Spinal cord (tissue), 10 donors: ENCODE data around the gene CASK. TPM values are rescaled to one million over a fixed set of nuclear protein-coding genes. Genes with fewer than 3 reads are reported as not detected.

Experiments
- DNase-seq, 6 donors: peaks; one replicate each; pipeline versions ENCODE4 v3.0.0 to v3.0.0-alpha.2; 2013 to 2015; ENCODE audit warnings: low spot score in 6 of 6, low read depth in 4 of 6
- H3K27ac ChIP-seq: one replicate; pipeline ENCODE4 v1.5.1; 2013; ENCODE audit warnings: low read depth, low read length, control low read depth
- H3K27me3 ChIP-seq: one replicate; pipeline ENCODE4 v1.6.1; 2013; ENCODE audit warnings: low read length; ENCODE audit not compliant: control insufficient read depth, insufficient read depth
- H3K36me3 ChIP-seq: one replicate; pipeline ENCODE4 v1.6.1; 2013; ENCODE audit warnings: low read length; ENCODE audit not compliant: control insufficient read depth, insufficient read depth
- H3K4me1 ChIP-seq: one replicate; pipeline ENCODE4 v1.6.1; 2013; ENCODE audit warnings: low read length; ENCODE audit not compliant: control insufficient read depth, insufficient read depth
- H3K4me3 ChIP-seq: one replicate; pipeline ENCODE4 v1.5.1; 2013; ENCODE audit warnings: low read depth, low read length, control low read depth
- H3K9me3 ChIP-seq: one replicate; pipeline ENCODE4 v1.6.1; 2013; ENCODE audit warnings: low read length; ENCODE audit not compliant: control insufficient read depth, insufficient read depth
- WGBS: methylation state at CpG from one replicate; pipeline ENCODE4 v1.1.5; 2013; ENCODE audit warnings: missing lambda C conversion rate; ENCODE audit not compliant: insufficient coverage; 5-methylcytosine and 5-hydroxymethylcytosine counted together
- polyA plus RNA-seq, 2 donors: library from polyadenylated mRNA; unstranded; fragments of 120-200 nt; gene quantifications; one replicate each; pipeline ENCODE4 v1.2.1, GENCODE V29; 2013; ENCODE audit not compliant: insufficient read length in 2 of 2
- total RNA-seq, 2 donors: library from RNA; depleted of rRNA in 1 of 2; stranded (reverse); fragments of 120-200 nt in 1 of 2; fragments of >200 nt in 1 of 2; gene quantifications; one replicate each; pipeline versions ENCODE4 v1.2.3 to v1.2.4, GENCODE V29; 2013 to 2014
- donor health status: healthy.

Gene CASK
- total and polyA plus RNA-seq, 4 donors, result 45.0 to 91.1 (median 57.9) TPM

DNA sequence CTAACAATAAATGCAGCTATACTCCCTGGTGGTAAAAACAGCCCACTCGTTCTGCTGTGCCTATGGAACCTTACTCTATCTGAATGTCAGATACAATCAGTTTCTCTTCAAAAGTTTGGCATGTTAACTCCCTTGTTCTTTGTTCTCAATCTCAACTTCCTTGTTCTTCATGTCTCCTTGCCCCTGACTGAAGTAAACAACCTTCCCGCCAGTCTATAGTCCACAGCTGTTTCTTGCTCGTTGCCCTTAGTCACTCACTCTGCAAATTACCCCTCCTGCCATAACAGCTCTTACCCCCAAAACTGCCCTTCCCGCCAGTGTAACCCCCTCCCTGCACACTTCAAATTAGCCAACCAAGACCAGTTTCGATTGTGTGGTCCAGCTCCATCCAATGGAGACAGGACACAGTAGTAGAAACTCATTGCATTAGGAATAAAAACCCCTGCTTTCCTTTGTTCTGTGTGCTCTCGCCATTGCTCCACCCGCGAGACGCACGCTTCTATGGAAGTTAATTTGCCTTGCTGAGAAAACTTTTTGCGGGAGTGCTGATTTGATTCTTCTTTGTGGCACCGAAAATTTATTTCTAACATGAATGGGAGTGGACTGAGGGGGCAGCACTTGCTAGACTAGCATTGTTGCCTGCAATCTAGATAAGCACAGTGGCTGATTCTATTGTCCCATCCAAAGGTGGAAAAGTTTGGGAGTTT is 206.4 kb downstream of the CASK start:
- Histone ChIP-seq H3K27me3 (peaks cover 2% of the 10 kb centered on the region), H3K9me3 (no peaks in the 10 kb centered on the region), H3K27ac (no peak overlapping the region), H3K4me1 (no peaks in the 10 kb centered on the region), H3K4me3 (no peak overlapping the region), H3K36me3 (no peaks in the 10 kb centered on the region)
- no peak for DNase-seq
- WGBS, result 78% methylated on average over 12 of the region's 12 CpGs

DNA sequence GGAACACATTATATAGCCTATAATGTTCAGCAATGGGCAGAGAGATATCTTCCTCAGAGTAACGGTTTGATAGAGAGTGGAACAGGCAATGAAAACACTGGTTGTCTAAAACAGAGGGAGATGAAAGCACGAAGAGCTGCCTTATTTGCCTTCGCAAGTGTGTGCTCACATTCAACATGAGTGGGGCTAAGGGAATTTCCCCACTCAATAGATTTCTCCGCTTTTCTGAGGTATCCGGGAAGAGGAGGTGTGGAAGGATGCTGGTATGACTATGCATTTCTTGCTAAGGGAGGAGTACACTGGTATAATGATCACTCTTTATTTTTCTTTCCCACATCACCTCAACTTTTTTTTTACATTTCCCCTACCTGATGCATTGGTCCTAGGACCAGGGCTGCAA is 207.1 kb downstream of the CASK start:
- Histone ChIP-seq H3K4me3 (no peak overlapping the region), H3K27me3 (peaks cover 2% of the 10 kb centered on the region), H3K9me3 (no peaks in the 10 kb centered on the region), H3K36me3 (no peaks in the 10 kb centered on the region), H3K4me1 (no peaks in the 10 kb centered on the region), H3K27ac (no peak overlapping the region)
- no peak for DNase-seq
- WGBS, result 74% methylated on average over 3 of the region's 5 CpGs

DNA sequence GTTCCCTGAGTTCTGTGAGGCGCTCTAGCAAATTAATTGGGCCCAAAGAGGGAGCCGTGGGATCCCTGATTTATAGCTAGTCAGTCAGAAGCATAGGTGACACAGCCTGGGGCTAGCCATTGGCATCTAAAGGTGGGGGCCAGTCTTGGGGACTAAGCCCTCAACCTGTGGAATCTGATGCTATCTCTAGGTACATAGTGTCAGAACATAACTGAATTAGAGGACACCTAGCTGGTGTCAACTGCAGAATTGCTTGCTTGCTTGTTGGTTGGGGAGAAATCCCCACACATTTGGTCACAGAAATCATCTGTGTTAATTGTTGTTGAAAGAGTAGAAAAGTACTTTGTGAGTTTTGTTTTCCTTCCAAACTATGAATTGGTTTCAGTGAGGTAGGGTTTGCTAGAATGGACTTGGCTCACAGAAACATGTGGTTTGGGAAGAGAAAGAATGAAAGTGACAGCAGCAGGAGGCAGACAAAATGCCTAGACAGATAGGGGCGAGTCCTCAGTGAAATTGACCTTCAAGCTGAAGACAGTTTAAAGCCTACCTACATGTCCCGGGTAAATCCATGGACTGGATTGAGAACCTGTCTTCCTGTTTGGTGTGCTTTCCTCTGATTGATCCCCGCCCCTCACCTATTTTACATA is 212.2 kb downstream of the CASK start:
- no peak for DNase-seq
- no peaks in the 10 kb centered on the region for H3K36me3 ChIP-seq
- H3K9me3 ChIP-seq, result no peaks in the 10 kb centered on the region
- no peaks in the 10 kb centered on the region for H3K4me1 ChIP-seq
- H3K4me3 ChIP-seq, result no peak overlapping the region
- 79% methylated on average over 5 of the region's 5 CpGs for whole genome bisulfite sequencing
- H3K27me3 ChIP-seq, result peaks cover 8% of the 10 kb centered on the region
- H3K27ac ChIP-seq, result no peak overlapping the region

DNA sequence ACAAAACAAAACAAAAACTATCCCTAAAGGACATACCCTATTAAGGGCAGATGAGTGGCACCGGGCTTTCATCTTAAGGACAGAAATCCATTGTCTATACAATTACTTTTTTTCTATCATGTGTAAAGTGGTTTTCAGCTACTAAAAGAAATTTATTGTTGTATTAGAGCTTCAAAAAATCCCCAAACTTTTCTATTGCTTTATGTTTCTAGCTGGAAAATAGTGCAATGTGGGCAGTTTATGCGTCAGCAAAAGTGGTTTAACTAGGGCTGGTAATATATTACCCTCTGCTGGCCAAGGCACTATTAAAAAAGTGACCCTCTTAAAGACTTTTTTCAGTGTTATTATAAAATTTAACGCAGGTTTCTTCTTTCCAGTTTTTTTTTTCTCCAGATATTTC is 214.9 kb downstream of the CASK start:
- no CpG with 5 or more reads among the region's 3 CpGs for WGBS
- no peak overlapping the region for H3K27ac ChIP-seq
- H3K27me3 ChIP-seq, result peaks cover 10% of the 10 kb centered on the region
- H3K4me1 ChIP-seq, result no peaks in the 10 kb centered on the region
- H3K36me3 ChIP-seq, result no peaks in the 10 kb centered on the region
- no peaks in the 10 kb centered on the region for H3K9me3 ChIP-seq
- DNase-seq, result no peak
- H3K4me3 ChIP-seq, result no peak overlapping the region

DNA sequence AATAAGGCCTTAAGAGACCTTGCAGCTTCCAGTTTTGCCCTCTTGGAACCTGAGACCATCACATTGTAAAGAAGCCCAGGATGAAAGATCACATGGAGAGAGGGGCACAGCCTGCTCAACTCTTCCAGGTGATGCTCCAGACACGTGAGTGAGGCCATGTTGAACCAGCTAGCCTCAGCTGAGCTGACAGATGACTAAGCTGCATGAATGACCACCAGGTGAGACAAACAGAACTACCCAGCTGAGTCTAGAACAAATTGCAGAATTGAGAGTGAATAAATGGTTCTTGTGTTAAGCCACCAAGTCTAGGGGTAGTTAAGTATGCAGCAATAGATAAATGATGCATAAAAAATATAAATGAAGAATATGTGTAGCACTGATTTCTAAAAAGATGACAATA is 216.1 kb downstream of the CASK start:
- H3K4me1 ChIP-seq, result no peaks in the 10 kb centered on the region
- no peaks in the 10 kb centered on the region for H3K9me3 ChIP-seq
- H3K27me3 ChIP-seq, result peaks cover 10% of the 10 kb centered on the region
- H3K27ac ChIP-seq, result no peak overlapping the region
- no peak for DNase-seq
- H3K36me3 ChIP-seq, result no peaks in the 10 kb centered on the region
- H3K4me3 ChIP-seq, result no peak overlapping the region
- 55% methylated on average over 1 of the region's 1 CpG for WGBS

DNA sequence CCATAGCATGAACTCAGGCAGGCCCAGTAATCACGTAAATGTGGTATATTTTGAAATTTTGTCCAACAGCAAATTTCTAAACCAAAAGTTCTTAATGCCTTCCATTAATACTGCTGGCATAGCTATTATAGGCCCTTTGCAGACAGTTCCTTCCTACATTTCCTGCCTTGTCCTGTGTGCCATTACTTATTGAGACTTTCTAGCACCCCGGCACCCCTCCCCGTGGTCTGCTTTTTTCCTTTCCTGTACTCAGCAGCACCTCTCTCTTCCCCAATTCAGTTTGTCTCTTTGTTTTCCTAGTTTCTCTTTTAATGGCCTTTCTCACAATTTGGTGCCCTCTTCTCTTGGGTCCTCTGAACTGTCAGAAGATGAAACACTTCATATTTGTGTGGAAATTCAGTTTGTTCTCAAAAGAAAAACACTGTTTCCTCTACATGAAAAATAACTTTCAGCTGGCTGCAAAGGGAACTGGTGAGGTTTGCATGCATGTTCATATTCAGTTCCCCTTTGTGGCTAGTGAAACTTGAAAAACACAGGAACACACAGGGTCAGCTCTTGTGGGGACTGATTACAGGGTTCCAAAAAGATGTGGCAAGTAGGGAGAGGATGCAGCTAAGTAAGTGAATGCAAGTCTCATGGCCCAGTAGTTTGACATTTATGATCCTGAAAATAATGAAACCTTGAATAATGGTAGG is 217.5 kb downstream of the CASK start:
- peaks cover 10% of the 10 kb centered on the region for H3K27me3 ChIP-seq
- H3K4me1 ChIP-seq, result no peaks in the 10 kb centered on the region
- H3K36me3 ChIP-seq, result no peaks in the 10 kb centered on the region
- 77% methylated on average over 2 of the region's 3 CpGs for WGBS
- H3K9me3 ChIP-seq, result no peaks in the 10 kb centered on the region
- no peak for DNase-seq
- no peak overlapping the region for H3K4me3 ChIP-seq
- no peak overlapping the region for H3K27ac ChIP-seq

DNA sequence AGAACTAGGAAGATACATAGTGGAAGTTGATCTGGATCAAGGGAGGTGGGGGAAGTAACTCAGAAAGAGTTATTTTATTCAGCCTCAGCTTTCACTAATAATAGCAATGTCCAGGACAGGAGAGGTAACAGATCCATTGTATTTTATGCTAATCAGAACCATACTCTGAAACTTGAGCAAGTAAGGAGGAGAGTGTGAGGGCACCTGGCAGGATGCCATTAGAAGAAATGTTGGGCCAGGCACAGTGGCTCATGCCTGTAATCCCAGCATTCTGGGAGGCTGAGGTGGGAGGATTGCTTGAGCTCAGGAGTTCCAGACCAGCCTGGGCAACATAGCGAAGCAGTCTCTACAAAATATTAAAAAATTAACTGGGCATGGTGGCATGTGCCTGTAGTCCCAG is 218.3 kb downstream of the CASK start:
- Histone ChIP-seq H3K27me3 (peaks cover 6% of the 10 kb centered on the region), H3K9me3 (no peaks in the 10 kb centered on the region), H3K36me3 (no peaks in the 10 kb centered on the region), H3K4me1 (no peaks in the 10 kb centered on the region), H3K4me3 (no peak overlapping the region), H3K27ac (no peak overlapping the region)
- no CpG with 5 or more reads among the region's 1 CpG for WGBS
- DNase-seq, result no peak

DNA sequence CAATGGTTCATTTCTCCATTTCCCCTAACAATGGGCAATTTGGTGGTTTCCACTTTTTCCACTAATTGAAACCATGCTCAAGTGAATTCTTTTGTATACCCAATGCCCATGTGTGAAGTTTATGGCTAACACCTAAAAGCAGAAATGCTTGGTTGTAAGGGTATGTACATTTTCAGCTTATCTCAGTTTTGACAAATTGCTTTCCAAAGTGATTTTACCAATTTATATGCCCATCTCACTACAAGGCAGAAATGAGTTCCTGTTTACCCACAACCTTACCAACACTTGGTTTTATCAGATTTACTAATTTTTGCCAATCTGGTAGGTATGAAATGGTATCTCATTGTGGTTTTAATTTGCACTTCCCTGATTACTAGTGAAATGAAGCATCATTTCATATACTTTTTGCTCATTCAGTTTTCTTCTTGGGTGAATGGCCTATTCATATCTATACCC is 219.8 kb downstream of the CASK start:
- Histone ChIP-seq H3K9me3 (no peaks in the 10 kb centered on the region), H3K27me3 (peaks cover 6% of the 10 kb centered on the region), H3K4me3 (no peak overlapping the region), H3K36me3 (no peaks in the 10 kb centered on the region), H3K4me1 (no peaks in the 10 kb centered on the region), H3K27ac (no peak overlapping the region)
- no peak for DNase-seq

DNA sequence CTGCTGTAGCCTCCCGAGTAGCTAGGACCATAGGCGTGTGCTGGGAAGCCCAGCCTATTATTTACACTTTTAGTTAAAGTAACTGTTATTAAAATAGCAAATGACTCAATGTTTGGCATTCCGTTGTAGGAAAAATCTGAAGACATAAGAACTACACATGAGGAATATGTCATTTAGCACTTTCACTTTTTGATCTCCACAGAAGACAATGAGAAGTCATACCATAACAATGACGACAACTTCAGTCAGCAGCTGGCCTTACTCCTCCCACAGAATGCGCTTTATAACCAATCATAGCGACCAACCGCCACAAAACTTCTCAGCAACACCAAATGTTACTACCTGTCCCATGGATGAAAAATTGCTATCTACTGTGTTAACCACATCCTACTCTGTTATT is 227.9 kb downstream of the CASK start:
- Histone ChIP-seq H3K27ac (no peak overlapping the region), H3K9me3 (no peaks in the 10 kb centered on the region), H3K4me1 (no peaks in the 10 kb centered on the region), H3K4me3 (no peak overlapping the region), H3K27me3 (peaks cover 3% of the 10 kb centered on the region), H3K36me3 (no peaks in the 10 kb centered on the region)
- WGBS, result 93% methylated on average over 4 of the region's 7 CpGs
- DNase-seq, result no peak

DNA sequence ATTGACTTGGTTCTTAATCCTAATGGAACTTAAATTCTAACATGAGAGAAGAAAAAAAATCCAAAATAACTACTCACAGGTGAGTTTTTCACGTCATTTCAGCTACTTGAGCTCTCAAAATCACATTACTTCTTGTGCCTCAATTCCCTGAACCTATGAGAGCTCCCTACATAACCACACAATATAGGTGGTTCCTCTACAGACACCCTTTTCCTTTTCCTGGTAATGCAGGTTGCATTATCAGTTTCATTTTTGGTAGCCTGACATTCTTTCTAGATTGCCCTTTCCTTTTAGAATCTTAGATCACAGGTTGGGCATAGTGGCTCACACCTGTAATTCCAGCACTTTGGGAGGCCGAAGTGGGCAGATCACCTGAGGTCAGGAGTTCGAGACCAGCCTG is 230.3 kb downstream of the CASK start:
- no peak for DNase-seq
- H3K27ac ChIP-seq, result no peak overlapping the region
- no peak overlapping the region for H3K4me3 ChIP-seq
- H3K9me3 ChIP-seq, result no peaks in the 10 kb centered on the region
- peaks cover 3% of the 10 kb centered on the region for H3K27me3 ChIP-seq
- H3K4me1 ChIP-seq, result no peaks in the 10 kb centered on the region
- no peaks in the 10 kb centered on the region for H3K36me3 ChIP-seq
- 73% methylated on average over 1 of the region's 3 CpGs for WGBS
